ENCODE data around the gene HSH2D.

GRCh38 chr19:16190198-16190597 lies 46.7 kb downstream of the HSH2D start:
- TF ChIP-seq CTCF (IDR thresholded peaks at IDR 0.05), result no peak
- TF ChIP-seq ZFX (IDR thresholded peaks at IDR 0.05; ENCODE audit: borderline replicate concordance), result no peak

All from 22Rv1 (cell line).